ENCODE data around the gene ARHGAP10.
"Not testable (repeated sequence)": the region's sequence is repeated elsewhere in the genome, so short reads cannot be mapped to it uniquely, and the experiment has no call there.

The ARHGAP10 gene

DNA sequence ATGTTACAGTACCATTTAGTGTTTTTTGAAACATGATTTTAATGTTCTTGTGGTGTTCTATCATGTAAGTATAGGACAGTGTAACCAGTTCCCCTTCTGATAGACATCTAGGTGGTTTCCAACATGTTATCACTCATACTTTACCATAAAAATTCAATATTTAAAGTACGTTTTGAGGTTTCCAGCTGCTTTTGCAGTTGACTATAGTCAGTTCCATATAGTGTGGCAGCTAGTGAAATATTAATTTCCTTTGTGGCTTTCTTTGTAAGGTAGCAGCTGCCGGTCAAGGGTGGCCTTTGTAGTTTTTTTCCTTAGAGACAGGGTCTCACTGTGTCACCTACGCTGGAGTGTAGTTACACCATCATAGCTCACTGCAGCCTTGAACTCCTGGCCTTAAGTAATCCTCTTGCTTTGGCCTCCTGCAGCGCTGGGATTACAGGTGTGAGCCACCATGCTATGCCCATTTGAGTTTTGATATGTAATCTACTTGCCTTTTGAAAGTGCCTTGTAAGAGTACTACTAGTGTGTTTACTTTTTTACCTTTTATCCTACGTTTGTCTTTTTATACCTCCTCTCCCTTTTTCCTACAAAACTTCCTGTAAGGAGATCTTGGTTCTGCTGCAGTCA, 63.0 kb downstream of the ARHGAP10 start:
- no peak for DNase-seq

DNA sequence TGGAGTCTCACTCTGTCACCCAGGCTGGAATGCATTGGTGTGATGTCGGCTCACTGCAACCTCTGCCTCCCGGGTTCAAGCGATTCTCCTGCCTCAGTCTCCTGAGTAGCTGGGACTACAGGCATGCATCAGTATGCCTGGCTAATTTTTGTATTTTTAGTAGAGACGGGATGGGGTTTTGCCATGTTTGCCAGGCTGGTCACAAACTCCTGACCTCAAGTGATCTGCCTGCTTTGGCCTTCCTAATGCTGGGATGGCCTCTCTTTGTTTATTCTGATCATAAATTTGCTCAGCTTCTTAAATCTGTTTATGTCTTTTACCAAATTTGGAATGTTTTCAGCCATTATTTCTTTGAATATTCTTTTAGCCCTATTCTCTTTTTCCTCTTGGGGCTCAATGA, 67.2 kb downstream of the ARHGAP10 start:
- not testable (repeated sequence) for DNase-seq

DNA sequence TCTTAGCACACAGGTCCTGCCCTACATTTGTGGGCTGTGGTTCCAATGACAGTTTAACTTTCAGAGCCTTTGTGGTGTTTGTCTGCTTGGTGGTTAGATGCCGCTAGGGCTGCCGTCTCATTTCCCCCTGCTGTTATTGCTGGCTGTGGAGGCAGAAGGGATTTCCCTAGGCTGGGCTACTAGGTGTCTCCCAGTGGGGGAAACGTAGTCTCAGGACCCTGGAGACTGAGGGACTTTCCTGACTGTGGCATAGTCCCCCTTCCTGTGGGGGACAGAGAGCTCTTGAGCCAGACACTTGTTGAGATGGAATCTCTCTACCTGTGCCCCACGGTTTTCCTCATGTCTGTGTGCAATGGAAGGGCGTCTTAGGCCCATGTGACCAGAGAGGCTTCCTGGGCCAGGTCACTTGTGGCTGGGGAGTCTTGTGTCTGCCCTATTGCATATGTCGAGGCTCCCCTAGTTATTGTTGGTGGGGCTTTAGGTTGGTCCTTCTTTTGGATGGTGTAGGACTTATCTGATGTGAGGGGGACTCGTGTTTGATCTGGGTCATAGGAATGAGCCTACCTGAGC, 68.2 kb downstream of the ARHGAP10 start:
- no peak for DNase-seq

DNA sequence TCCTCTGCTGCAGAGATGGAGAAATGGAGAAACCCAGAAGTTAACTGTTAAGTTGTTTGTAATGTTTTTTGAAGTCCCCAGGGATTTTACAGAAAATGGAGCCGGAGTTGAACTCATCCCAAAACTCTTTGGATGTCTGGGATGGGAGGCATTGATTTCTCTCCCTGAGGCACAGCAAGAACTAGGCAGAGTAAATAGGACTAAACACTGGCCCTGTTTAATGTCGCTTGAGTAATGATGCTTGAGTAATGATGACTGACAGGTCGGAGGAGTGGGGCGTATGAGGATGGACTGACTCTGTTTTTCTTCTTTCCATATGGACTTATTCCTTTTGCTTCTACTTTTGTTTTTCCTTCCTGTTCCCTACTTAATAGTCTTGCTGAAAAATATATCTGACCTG, 69.9 kb downstream of the ARHGAP10 start:
- no peak for DNase-seq

DNA sequence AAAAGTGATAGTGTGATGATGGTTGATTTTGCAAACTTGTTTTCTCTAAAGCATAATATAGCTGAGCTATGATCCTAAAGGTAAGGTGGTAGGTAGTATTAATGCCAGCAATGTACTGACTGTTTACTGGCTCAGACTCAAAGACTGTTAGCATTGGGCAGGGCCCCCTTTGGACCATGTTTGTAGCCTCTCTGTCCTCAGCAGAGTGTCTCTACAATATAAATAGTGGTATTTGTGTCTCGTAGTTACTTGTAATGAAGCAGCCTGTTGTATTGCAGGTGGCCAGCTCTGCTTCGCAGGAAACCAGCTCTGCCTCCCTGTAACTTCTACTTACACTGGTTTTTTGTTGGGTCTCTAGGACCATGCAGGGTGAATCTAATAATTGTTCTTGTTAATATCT, 70.5 kb downstream of the ARHGAP10 start:
- DNase-seq, result no peak

DNA sequence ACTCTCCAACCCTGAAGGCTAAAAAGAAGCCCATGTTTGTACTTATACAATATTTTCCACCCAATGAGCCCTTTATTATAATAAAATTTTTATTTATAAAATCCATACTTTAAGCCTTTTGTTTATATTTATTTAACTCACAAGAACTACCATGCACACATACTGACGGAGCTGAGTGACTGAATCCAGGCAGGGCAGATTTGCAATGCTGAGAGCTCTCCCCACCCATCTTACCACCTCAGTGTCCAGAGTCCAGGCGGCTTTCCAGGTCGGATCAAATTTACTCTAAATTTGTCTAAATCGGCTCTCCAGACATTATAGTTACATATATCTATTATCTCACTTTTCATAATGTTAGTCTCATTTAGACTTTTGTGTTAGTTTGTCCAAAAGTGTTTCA, 74.1 kb downstream of the ARHGAP10 start:
- DNase-seq, result no peak

DNA sequence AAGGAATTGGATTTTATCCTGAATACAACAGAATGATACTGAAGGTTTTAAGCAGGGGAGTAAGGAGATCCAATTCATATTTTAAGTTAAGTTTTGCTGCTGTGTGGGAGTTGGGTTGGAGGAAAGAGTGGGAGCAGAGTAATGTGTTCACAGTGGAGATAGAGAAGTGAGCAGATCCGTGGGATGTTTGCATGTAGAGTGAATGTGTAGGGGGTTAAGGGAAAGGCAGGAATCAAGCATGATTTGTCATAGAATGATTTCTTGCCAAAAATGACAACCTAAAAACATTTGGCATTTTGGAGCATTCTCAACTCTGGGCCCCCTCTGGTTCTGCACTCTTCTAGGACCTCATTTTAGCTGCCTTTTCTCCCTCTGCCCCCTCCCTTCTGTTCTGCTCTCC, 76.6 kb downstream of the ARHGAP10 start:
- DNase-seq, result no peak

DNA sequence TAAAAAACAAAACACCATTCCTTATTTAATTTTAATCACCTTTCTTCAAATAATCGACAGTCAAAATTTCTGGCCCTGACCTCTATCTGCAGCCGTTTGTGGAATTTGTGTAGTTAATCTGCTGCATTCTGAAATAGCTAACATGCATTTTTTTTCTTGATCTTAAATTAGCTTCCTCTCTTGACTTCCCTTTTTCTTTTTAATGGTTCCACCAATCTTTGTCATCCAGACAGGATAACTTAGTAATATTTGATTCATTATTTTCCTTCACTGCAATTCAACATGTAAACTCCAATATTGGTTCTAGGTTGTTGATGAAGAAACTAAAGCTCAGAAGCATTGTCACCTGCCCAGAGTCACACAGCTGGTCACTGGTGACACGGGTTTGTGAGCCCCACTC, 77.3 kb downstream of the ARHGAP10 start:
- DNase-seq, result no peak

DNA sequence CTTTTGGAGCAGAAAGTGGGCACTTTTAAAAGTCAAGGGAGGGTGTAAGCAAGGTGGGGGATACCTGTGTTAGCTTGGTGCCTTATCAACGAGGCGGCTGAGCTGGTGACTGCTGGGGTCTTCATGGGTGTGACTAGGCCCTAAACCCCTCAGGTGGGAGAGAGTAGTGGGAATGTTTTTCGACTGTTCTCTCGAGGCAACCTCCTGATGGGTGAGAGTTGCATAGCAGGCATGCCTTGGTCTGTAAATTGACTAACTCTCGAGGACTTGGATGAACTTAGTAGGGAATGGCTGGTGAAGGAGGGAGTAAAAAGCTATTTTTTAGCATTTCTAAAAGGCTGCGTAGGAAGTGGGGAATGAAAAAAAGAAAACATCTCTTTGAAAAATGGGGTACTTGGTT, 80.0 kb downstream of the ARHGAP10 start:
- DNase-seq, result no peak

DNA sequence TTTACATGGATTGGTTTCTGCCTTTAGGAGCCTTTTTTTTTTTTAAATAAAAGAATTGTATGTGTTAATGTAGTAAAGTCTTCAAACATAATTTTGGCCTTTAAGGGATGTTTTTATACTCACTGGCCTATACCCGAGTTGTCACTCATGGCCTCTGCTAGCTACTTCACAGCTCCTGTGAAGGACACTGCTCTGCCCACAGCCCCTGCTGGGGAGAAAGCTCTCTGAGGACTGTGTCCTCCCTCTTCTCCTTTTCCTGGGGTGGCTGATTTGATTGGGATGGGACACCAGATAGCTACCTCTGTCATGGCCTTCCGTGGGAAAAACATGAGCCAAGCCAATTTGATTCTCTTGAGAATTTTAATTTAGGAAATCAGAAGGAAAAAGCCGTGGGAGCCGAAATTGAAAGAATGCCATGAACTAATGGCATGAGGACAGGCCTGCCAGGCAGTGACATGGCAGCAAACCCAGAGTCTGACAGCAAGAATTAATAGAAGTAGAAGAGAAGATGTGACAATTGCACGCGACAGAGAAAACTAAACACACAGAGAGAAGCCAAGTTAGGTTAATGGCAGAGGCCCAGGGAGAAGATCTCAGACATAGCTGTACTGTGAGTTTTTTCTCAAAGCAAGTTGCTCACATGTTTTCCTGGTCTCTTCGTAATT, 81.4 kb downstream of the ARHGAP10 start:
- DNase-seq, result no peak

DNA sequence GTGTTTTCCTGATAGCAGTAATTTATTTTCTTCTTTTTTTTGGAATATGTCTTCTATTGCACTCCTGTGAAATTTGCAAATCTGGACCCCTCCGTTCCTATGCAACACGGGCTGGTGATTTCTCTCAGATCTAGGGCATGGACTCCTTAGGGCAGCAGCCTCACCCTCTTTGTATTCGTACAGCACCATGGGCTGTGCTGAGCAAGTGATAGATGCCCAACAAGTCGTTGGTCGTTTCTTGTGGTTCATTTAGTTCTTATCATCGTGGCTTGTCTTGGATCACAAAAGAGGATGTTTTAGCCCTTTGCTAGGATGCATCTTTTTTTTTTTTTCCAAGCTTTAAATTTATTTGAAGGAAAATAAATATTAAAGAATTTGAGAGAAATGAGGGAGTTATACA, 82.1 kb downstream of the ARHGAP10 start:
- DNase-seq, result no peak

DNA sequence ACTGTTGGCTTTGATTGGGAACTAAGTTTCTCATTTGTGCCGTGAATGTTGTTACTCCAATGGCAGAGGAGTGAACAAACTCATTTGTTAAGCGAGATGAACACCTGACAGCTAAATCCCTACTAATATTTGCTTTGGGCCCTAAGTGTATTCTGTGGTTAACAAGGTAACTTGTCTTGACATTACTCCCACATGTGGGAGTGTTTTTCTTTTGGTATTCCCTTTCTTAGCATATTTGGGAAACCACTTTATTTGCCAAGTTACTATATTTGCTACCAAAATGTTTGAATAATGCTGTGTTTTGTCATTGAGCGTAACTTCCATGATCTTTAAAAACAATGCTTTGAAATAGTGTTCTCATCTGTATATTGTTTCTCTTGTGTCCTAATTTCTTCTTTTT, 82.5 kb downstream of the ARHGAP10 start:
- no peak for DNase-seq

DNA sequence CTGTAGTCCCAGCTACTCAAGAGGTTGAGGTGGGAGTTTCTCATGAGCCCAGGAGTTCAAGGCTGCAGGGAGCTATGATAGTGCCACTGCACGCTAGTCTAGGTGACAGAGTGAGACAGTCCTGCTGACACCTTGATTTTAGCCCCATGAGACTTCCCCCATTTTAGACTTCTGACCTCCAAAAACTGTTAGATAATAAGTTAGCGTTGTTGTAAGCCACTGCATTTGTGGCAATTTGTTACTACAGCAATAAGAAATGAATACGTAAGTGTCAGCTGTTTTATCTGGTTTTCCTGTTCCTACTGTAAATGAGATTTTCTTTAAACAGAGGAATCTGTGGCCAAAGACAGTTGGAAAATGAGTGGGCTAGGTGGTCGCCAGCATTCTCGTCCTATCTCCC, 83.9 kb downstream of the ARHGAP10 start:
- DNase-seq, result no peak

DNA sequence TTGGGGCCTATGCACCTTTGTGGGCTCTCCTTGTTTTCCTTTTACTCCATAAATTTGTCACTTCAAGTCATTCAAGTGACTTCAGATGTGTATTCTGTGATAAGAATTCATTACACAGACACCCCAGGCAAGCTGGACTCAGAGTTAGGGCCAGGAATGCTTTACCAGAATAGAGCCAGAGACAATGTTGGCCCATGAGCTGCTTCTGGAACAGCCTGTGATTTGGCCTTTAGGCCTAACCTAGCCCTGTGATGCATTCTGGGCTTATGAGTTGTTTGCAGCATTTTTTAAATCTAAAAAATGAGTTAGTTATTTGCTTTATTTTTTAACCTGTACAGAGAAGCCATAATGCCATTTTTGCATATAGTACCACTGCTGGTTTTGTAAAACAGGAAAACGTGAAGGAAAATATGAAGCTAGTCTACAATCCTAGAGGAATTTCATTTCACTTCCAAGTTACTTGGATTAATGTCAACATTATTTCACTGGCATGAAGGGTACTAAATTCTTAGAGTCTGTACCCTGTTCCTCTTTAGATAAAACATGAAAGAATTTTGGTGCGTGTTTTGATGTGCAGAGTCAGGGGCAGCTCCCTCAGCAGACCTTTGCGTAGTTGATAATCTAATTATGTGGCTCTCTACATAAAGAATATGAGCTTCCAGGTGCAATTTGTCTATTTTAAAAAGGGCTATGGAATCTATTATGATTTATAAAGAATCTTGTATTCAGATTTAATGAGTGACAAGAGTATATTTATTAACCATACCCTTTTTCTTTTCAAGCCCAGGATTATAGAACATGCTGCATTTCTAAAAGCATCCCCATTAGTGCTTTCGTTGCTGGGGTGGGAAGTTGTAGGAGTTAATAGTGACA, 84.7 kb downstream of the ARHGAP10 start:
- no peak for DNase-seq

DNA sequence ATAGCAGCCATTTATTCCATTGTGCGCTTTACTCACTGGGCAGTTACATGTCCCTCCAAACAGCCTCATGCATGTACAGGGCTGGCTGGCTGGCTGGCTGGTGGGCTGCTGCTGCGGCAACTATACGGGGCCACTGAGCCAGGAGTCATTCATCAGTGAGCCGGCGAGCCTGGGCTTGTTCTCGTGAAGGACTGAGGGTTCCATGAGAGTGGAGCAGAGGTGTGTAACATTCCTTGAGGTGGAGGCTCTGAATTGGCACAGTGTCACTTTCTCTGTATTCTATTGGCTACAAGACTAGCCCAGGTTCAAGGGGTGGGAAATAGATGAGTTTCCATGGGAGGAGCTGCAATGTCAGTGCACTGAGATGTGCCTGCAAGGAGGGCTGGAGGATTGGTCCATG, 89.1 kb downstream of the ARHGAP10 start:
- DNase-seq, result no peak

DNA sequence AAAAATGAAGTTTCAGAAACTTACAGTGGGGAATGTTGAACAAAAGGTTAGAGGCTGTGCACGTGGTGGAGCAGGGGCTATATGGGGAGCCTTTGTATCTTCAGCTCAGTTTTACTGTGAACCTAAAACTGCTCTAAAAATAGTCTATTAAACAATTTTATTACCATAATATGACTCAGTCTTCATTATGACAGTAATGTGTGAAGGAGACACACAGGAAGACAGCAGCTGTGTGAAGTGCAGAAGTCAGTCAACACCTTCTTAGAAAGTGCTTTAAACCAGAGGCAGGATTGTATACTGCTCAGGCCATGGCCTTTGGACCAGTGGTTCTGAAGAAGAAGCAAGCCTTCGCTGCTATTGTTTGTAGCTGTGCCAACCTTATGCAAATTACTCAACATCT, 89.7 kb downstream of the ARHGAP10 start:
- DNase-seq, result no peak

DNA sequence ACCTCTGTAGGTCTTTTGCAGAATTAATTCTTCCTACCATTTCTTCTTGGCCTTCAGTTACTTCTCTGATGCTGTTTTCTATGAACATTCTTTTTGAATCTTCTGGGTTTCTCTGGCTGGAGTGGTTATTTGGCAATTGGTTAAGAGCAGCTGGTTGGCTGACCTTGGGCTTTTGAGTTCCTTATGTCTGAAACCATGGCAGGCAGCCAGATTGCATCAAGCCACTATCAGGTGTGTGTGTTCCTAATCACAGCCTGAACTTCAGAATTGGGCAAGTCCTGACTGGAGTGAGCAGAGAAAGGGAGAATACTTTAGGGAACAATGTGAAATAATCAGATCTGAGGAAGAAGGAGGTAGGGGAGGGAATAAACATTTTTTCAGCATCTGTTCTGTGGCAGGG, 90.2 kb downstream of the ARHGAP10 start:
- DNase-seq, result peak; percentile 7

DNA sequence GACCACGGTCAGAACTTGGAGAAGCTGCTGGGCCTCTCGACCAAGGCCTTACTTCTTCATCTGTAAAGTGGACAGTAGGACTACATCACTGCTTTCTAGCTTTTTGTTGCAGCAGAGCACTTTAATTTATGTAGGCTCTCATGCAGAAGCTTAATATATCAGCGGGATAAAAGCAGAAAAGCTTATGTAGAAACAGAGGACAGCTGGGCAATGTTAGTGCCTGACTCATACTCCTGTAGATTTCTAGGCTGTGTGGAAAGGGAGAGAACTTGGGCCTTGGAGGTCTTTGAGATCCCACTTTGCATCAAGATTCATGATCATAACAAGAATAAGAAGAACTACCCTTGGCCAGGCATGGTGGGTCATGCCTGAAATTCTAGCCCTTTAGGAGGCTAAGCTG, 91.2 kb downstream of the ARHGAP10 start:
- DNase-seq, result no peak

DNA sequence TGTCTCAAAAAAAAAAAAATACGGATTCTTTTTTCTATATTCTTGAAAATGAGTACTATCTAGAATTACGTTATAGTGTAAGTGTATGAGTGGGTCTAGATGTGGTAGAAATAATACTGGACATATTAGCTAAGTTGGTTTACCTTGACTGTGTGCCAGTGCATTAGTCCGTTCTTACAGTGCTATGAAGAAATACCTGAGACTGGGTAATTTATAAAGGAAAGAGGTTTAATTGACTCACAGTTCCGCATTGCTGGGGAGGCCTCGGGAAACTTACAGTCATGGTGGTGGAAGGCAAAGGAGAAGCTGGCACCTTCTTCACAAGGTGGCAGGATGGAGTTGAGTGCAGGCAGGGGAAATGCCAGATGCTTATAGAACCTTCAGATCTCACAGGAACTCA, 92.4 kb downstream of the ARHGAP10 start:
- DNase-seq, result no peak

DNA sequence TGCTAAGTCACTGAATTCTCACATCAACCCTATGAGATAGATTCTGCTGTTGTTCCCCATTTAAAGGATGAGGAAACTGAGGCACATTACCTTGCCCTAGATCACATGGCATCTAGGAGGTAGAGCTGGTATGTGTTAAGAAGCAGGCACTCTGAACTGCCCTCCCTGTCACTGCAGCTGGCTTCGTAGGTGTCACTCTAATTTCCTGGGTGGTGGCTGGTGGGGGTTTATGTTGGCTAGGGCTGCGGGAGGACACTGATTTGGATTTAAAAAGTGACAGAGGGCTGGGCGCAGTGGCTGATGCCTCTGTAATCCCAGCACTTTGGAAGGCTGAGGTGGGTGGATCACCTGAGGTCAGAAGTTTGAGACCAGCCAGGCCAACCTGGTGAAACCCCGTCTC, 93.0 kb downstream of the ARHGAP10 start:
- DNase-seq, result no peak

DNA sequence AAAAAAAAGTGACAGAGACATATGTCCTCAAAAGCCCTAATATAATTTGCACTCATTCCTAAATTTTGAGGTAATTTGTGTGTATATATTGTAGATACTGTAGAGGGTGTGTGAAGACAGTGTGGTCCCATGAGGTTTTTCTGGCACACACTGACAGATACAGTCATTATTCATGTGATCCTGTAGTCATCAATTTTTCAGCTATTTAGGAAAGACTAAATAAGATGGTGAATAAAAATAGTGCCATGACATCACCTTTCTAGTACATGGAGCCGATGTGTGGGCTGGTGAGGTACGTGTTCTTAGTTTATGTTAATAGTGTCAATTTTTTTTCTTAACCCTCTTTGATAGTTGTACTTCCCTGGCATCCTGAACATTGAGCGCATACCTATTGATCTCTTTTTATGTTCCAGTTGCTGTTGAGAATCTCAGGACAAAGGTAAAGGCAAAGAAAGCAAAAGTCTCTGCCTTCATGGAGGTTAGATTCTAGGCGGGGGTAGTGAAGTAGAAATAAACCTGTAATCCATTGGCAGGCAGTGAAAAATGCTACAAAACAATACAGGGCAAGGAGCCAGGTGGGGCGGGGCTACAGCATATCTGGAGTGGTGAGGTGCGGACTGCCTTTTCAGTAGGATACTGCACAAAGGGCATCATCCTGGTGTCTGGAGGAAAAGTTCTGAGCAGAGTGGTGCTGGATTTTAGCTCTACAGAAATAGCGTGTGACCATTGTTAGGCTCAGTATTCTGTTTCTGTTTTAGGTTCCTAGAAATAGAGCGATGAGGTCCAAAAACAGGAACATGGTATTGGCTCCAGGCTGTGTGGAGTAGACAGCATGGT, 93.8 kb downstream of the ARHGAP10 start:
- DNase-seq, result no peak

DNA sequence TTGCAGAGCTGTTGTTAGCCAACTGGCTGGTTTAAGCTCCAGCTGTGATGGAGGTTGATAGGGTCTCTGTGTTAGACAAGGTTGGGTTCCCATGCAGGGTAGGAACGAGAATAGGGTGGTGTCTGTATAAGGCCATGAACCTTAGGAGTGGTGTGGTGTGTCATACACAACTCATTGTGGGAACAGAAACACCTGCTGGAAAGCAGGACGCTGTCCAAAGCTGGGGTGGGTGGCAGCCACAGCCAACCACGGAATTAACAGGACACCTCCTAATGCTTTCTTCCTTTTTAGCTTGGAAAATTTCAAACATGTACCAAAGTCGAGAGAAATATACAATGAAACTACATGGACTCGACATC, 94.4 kb downstream of the ARHGAP10 start:
- no peak for DNase-seq

DNA sequence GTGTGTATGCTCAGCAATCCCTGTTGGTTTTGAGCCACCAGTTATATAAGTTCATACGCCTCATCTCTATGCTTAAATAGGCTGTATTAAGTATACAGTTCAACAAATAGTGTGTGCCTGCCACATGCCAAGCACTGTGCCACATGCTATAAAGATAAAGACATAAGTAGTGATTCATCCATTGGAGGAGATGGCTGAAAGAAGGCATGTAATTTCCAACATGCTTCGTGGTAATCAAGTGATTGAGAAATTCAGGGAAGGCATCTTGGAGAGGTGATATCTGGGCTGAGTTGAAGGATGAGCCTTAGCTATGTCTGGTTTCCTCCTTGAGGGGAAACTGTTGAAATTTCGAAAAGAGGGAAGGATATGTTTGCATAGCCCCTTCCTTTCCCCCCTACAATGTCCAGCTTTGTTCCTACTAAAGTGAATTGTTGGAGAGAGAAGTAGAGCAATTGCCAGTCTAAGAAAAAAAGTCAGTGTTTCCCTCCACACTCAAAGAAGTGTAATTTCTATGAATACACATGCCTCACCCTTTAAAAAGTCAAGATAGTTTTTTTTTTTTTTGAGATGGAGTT, 96.5 kb downstream of the ARHGAP10 start:
- no peak for DNase-seq
